22Rv1 (cell line): ENCODE results near the gene ARHGAP29.

ENCODE experiments used
- H3K27ac ChIP-seq: fragments of 450-650 bp; 2 replicates; pipeline ENCODE4 v1.5.1; 2017
- CTCF ChIP-seq: fragments of 450-650 bp; IDR thresholded peaks from 2 replicates; pipeline ENCODE4 v1.5.1; 2017; ENCODE audit warnings: mild to moderate bottlenecking
- ZFX ChIP-seq: fragments of 450-650 bp; IDR thresholded peaks from 2 replicates; pipeline ENCODE4 v1.6.1; 2017; ENCODE audit warnings: antibody characterized with exemption, borderline replicate concordance

Gene ARHGAP29

GRCh38 chr1:94260635-94261387, 23.4 kb upstream of the ARHGAP29 start:
- no peak overlapping the region for H3K27ac ChIP-seq
- TF ChIP-seq ZFX (no peak), CTCF (no peak)

GRCh38 chr1:94259635-94260289, 22.4 kb upstream of the ARHGAP29 start:
- no peak for TF ChIP-seq ZFX
- TF ChIP-seq CTCF = no peak
- H3K27ac ChIP-seq = no peak overlapping the region

- H3K27ac ChIP-seq = no peak overlapping the region
These were observed 21.5 kb upstream of the ARHGAP29 start for GRCh38 chr1:94258873-94259331.

GRCh38 chr1:94257444-94257843, 20.1 kb upstream of the ARHGAP29 start:
- TF ChIP-seq CTCF (no peak), ZFX (no peak)
- no peak overlapping the region for H3K27ac ChIP-seq

More at GRCh38 chr1:94258873-94259331, 21.5 kb upstream of the ARHGAP29 start:
- TF ChIP-seq ZFX = no peak
- no peak for TF ChIP-seq CTCF

GRCh38 chr1:94255476-94255875, 18.1 kb upstream of the ARHGAP29 start:
- TF ChIP-seq ZFX (no peak), CTCF (no peak)
- no peak overlapping the region; the same call in 1 of the 2 replicates for H3K27ac ChIP-seq

- H3K27ac ChIP-seq = peak overlapping the region; percentile 67
- TF ChIP-seq CTCF = no peak
- no peak for TF ChIP-seq ZFX
These were observed 16.9 kb upstream of the ARHGAP29 start for GRCh38 chr1:94254073-94254810.
